Fibroblast of mammary gland (primary cell): ENCODE results near the gene DNAJC10.
A peak's percentile ranks its signal among the peaks of the same experiment; 100 is the strongest.
"Not testable (repeated sequence)": the region's sequence is repeated elsewhere in the genome, so short reads cannot be mapped to it uniquely, and the experiment has no call there.

Source experiments
- DNase-seq: peaks from one replicate; pipeline ENCODE4 v3.0.0-alpha.2; 2010; ENCODE audit warnings: low read depth
- H3K4me3 ChIP-seq: 2 replicates; pipeline ENCODE4 v1.5.1; 2011; ENCODE audit warnings: low read depth, mild to moderate bottlenecking, low read length, moderate library complexity; ENCODE audit not compliant: control insufficient read depth
- CTCF ChIP-seq: conservative IDR thresholded peaks from 2 replicates; pipeline ENCODE4 v1.5.1; 2011; ENCODE audit warnings: low read depth, low read length, inconsistent platforms; ENCODE audit not compliant: control insufficient read depth, insufficient read depth

Gene DNAJC10

GRCh38 chr2:182779323-182779722 is 63.3 kb downstream of the DNAJC10 start:
- no peak for DNase-seq
- no peak for TF ChIP-seq CTCF
- H3K4me3 ChIP-seq = no peak overlapping the region

GRCh38 chr2:182781099-182781498 is 65.0 kb downstream of the DNAJC10 start:
- DNase-seq = not testable (repeated sequence)

GRCh38 chr2:182782686-182783085 is 66.6 kb downstream of the DNAJC10 start:
- DNase-seq, H3K4me3 ChIP-seq: not testable (repeated sequence)

More at GRCh38 chr2:182781099-182781498, 65.0 kb downstream of the DNAJC10 start:
- H3K4me3 ChIP-seq = not testable (repeated sequence)

- H3K4me3 ChIP-seq = no peak overlapping the region
- DNase-seq = no peak
- no peak for TF ChIP-seq CTCF
Measured at GRCh38 chr2:182784058-182784706, 68.1 kb downstream of the DNAJC10 start.

GRCh38 chr2:182784777-182785176 is 68.7 kb downstream of the DNAJC10 start:
- TF ChIP-seq CTCF = peak; percentile 53
- no peak overlapping the region for H3K4me3 ChIP-seq
- peak; percentile 57 for DNase-seq

GRCh38 chr2:182792441-182792840 is 76.4 kb downstream of the DNAJC10 start:
- no peak for DNase-seq
- no peak for TF ChIP-seq CTCF
- no peak overlapping the region for H3K4me3 ChIP-seq

- no peak for DNase-seq
- no peak overlapping the region for H3K4me3 ChIP-seq
- no peak for TF ChIP-seq CTCF
Measured at GRCh38 chr2:182798736-182799135, 82.7 kb downstream of the DNAJC10 start.

- no peak for TF ChIP-seq CTCF
- no peak for DNase-seq
- no peak overlapping the region for H3K4me3 ChIP-seq
Measured at GRCh38 chr2:182804128-182804527, 88.1 kb downstream of the DNAJC10 start.
